ENCODE data around the gene TLR4. TPM values are rescaled to one million over a fixed set of nuclear protein-coding genes. Genes with fewer than 3 reads are reported as not detected.
A peak's percentile ranks its signal among the peaks of the same experiment; 100 is the strongest.

Gene TLR4
- 4.0 and 4.4 TPM in 2 replicates for total RNA-seq (2014; rRNA removed; shearing (Covaris generic))
- total RNA-seq (2022), result 10.0 and 10.4 TPM in 2 replicates
- Bru-seq, nascent RNA, result percentile 71 among the genes with signal in this experiment
- percentile 64 among the genes with signal in this experiment for BruChase-seq, experiment 1, labeled RNA remaining after a 6-hour chase
- percentile 93 among the genes with signal in this experiment for BruChase-seq, experiment 2, labeled RNA remaining after a 2-hour chase
- long read RNA-seq, full-length matches to known transcripts, result 14 of 18 reads
- long read RNA-seq, partial matches to known transcripts, result 0 of 18 reads
- long read RNA-seq, other reads (novel, unspliced or antisense), result 4 of 18 reads

DNA sequence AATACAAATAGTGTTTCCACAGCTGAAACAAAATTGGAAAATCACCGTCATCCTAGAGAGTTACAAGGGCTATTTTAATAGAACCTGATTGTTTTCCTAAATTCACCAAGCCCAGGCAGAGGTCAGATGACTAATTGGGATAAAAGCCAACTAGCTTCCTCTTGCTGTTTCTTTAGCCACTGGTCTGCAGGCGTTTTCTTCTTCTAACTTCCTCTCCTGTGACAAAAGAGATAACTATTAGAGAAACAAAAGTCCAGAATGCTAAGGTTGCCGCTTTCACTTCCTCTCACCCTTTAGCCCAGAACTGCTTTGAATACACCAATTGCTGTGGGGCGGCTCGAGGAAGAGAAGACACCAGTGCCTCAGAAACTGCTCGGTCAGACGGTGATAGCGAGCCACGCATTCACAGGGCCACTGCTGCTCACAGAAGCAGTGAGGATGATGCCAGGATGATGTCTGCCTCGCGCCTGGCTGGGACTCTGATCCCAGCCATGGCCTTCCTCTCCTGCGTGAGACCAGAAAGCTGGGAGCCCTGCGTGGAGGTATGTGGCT, at the start of gene TLR4:
TLR4 (plus strand) TSS at position 380 of the 552 bp plus-strand sequence; CDS start at position 450, 70 bp downstream.
- Histone ChIP-seq H3K36me3 (ENCODE audit: insufficient read depth, low read length) (peaks cover 6% of the 10 kb centered on the region), H4K20me1 (ENCODE audit: insufficient read depth, low read length) (no peaks in the 10 kb centered on the region), H3K4me3 (ENCODE audit: low read depth, low read length, poor library complexity, severe bottlenecking) (peak within 1 kb of the TSS; percentile 74), H3K9me3 (ENCODE audit: low read length) (peaks cover 10% of the 10 kb centered on the region; the same call in 1 of the 2 replicates), H3K9me2 (ENCODE audit: insufficient read depth, low read length) (no peaks in the 10 kb centered on the region), H2AFZ (ENCODE audit: low read length) (peak within 1 kb of the TSS; percentile 95), H3K4me1 (ENCODE audit: insufficient read depth, low read length, poor library complexity, severe bottlenecking) (peaks cover 37% of the 10 kb centered on the region), H3K27ac (ENCODE audit: low read depth, low read length, poor library complexity, severe bottlenecking) (peak within 1 kb of the TSS; percentile 82), H3K4me2 (ENCODE audit: low read length) (peak within 1 kb of the TSS; percentile 97), H3K79me2 (ENCODE audit: insufficient read depth, low read depth, low read length) (peaks cover 16% of the 10 kb centered on the region; the same call in 1 of the 2 replicates)
- no TSS peak for BruUV-seq (replicated peaks)
- CTCF ChIA-PET (ENCODE audit: unreplicated experiment), result no interaction called here
- POLR2A ChIA-PET, result interaction anchor here (0.7 to 3.8 kb wide), 8 partner anchors 9 to 765 kb away, joined by 3 to 16 read pairs (median 4); no protein-coding TSS in a partner anchor
- TF ChIP-seq, protein P1, sequence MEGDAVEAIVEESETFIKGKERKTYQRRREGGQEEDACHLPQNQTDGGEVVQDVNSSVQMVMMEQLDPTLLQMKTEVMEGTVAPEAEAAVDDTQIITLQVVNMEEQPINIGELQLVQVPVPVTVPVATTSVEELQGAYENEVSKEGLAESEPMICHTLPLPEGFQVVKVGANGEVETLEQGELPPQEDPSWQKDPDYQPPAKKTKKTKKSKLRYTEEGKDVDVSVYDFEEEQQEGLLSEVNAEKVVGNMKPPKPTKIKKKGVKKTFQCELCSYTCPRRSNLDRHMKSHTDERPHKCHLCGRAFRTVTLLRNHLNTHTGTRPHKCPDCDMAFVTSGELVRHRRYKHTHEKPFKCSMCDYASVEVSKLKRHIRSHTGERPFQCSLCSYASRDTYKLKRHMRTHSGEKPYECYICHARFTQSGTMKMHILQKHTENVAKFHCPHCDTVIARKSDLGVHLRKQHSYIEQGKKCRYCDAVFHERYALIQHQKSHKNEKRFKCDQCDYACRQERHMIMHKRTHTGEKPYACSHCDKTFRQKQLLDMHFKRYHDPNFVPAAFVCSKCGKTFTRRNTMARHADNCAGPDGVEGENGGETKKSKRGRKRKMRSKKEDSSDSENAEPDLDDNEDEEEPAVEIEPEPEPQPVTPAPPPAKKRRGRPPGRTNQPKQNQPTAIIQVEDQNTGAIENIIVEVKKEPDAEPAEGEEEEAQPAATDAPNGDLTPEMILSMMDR (conservative IDR thresholded peaks at IDR 0.05; ENCODE audit: low read length), result no peak
- no peak for TF ChIP-seq EZH2phosphoT487 (IDR thresholded peaks at IDR 0.05; ENCODE audit: borderline replicate concordance, low read depth, low read length)
- DNase-seq (ENCODE audit: low spot score), result peak; percentile 90
- intact Hi-C loops (cut with micrococcal nuclease; ENCODE audit: unreplicated experiment), result loop anchor here (5.0 kb wide), 2 partner anchors 57 to 233 kb away; no protein-coding TSS in a partner anchor

DNA sequence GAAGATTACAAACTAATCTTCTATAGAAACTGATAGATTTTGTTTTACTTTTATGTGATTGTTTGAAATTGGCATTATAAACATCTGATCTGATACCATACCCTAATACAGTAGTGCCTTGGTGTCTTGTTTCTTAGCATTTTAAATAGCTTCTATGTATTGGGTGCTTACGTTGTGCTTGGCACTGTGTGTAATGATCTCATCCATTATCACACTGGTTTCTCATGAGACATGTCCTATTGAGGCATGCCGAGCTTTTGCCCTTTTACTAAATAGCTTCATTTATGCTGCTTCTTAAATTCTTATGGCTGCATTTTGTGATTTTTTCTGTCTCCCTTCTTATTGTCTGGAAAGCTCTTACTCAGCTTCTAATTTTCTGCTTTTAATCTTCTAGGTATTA, 48.2 kb upstream of the TLR4 start:
- Histone ChIP-seq H3K9me2 (ENCODE audit: insufficient read depth, low read length) (no peaks in the 10 kb centered on the region), H3K4me2 (ENCODE audit: low read length) (no peak overlapping the region), H3K4me3 (ENCODE audit: low read depth, low read length, poor library complexity, severe bottlenecking) (no peak overlapping the region), H3K27ac (ENCODE audit: low read depth, low read length, poor library complexity, severe bottlenecking) (no peak overlapping the region), H3K4me1 (ENCODE audit: insufficient read depth, low read length, poor library complexity, severe bottlenecking) (no peaks in the 10 kb centered on the region), H3K36me3 (ENCODE audit: insufficient read depth, low read length) (no peaks in the 10 kb centered on the region), H4K20me1 (ENCODE audit: insufficient read depth, low read length) (no peaks in the 10 kb centered on the region), H3K9me3 (ENCODE audit: low read length) (no peaks in the 10 kb centered on the region), H2AFZ (ENCODE audit: low read length) (no peak overlapping the region), H3K79me2 (ENCODE audit: insufficient read depth, low read depth, low read length) (no peaks in the 10 kb centered on the region)
- no TSS peak for BruUV-seq (replicated peaks)
- POLR2A ChIA-PET, result interaction anchor here (0.6 kb wide), 1 partner anchor 26 kb away, joined by 8 read pairs; no protein-coding TSS in a partner anchor
- no peak for TF ChIP-seq EZH2phosphoT487 (IDR thresholded peaks at IDR 0.05; ENCODE audit: borderline replicate concordance, low read depth, low read length)
- TF ChIP-seq, protein P1 (conservative IDR thresholded peaks at IDR 0.05; ENCODE audit: low read length), result no peak
- intact Hi-C loops (cut with micrococcal nuclease; ENCODE audit: unreplicated experiment), result no loop called here
- CTCF ChIA-PET (ENCODE audit: unreplicated experiment), result no interaction called here
- no peak for DNase-seq (ENCODE audit: low spot score)
